ENCODE results near the gene HLA-DQB1.
"Not testable (repeated sequence)": the region's sequence is repeated elsewhere in the genome, so short reads cannot be mapped to it uniquely, and the experiment has no call there.

Gene HLA-DQB1

DNA sequence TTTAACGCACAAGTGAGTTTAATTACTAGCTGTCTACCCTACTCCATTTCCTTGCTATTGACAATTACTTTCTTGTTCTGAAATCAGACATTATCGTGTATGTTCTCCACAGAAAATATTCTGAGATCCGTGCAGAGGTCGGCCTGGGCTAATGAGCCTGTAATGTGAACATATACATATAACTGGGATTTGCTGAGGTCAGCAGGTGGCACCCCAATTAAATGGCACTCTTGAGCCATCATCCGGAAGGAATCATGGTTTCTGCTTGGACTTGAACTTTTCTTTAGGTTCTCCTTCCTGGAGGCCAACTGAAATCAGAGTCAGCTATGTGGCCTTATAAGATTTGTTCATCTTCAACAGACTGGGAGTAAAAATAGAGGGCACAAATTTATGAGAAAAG is 3.6 kb downstream of the HLA-DQB1 start:
- in situ Hi-C loops (cut with MboI; ENCODE audit: low sequenced_read_pairs, unreplicated experiment), result loop anchor here (5.0 kb wide), 1 partner anchor 94 kb away; no protein-coding TSS in a partner anchor
- no peak for DNase-seq (ENCODE audit: low spot score)

DNA sequence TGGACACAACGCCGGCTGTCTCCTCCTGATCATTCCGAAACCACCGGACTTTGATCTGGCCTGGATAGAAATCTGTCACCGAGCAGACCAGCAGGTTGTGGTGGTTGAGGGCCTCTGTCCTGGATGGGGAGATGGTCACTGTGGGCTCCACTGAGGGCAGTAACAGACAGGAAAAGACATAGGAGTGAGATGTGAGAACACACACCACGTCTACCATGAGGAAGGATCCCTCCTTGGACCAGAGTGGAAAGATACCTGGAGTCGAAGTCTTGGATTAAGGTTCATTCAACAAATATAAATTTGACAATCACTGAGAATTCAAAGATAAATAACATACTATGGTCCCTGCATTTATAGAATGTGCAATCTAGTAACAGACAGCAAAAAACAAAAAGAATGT is 4.4 kb downstream of the HLA-DQB1 start:
- in situ Hi-C loops (cut with MboI; ENCODE audit: low sequenced_read_pairs, unreplicated experiment), result loop anchor here (5.0 kb wide), 1 partner anchor 95 kb away; no protein-coding TSS in a partner anchor
- TF ChIP-seq, protein P1, sequence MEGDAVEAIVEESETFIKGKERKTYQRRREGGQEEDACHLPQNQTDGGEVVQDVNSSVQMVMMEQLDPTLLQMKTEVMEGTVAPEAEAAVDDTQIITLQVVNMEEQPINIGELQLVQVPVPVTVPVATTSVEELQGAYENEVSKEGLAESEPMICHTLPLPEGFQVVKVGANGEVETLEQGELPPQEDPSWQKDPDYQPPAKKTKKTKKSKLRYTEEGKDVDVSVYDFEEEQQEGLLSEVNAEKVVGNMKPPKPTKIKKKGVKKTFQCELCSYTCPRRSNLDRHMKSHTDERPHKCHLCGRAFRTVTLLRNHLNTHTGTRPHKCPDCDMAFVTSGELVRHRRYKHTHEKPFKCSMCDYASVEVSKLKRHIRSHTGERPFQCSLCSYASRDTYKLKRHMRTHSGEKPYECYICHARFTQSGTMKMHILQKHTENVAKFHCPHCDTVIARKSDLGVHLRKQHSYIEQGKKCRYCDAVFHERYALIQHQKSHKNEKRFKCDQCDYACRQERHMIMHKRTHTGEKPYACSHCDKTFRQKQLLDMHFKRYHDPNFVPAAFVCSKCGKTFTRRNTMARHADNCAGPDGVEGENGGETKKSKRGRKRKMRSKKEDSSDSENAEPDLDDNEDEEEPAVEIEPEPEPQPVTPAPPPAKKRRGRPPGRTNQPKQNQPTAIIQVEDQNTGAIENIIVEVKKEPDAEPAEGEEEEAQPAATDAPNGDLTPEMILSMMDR (IDR thresholded peaks at IDR 0.05; ENCODE audit: borderline replicate concordance, control extremely low read depth, extremely low read depth, insufficient read depth, missing control alignments), result no peak
- no peak for DNase-seq (ENCODE audit: low spot score)

More for the DNA sequence above, 3.6 kb downstream of the HLA-DQB1 start:
- TF ChIP-seq, protein P1 (IDR thresholded peaks at IDR 0.05; ENCODE audit: borderline replicate concordance, control extremely low read depth, extremely low read depth, insufficient read depth, missing control alignments), result no peak

DNA sequence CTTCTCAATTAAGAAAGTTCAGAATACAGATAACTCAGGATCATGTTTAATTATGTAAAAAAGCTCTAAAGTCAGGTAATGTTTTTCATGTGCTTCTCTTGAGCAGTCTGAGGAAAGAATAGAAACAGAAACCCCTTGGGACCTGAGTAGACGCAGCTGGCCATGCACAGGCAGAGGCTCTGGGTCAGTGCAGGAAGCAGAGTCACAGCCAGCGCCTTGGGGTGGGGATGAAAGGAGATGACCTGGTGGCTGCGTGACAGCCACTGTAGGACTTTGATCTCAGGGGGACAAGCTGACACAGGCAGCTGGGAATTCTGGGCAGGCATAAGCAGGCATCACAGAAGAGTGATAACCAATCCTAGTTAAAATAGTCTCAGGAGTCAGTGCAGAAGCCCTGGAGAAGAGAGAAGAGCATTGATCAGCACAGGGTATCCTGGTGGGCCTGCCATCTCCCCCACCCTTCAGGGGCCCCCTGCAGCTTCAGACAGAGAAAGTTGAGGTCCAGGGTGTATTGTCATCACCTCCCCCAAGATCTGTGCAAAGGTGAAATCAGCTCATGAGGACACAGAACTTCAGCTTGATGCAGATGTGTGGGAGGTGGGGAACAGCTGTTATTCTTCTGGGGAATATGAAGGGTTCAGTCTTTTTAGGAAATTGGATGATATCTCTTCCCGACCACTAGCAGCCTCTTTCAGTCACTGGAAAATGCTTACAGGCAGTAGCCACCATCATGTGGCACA is 6.4 kb downstream of the HLA-DQB1 start:
- TF ChIP-seq, protein P1 (IDR thresholded peaks at IDR 0.05; ENCODE audit: borderline replicate concordance, control extremely low read depth, extremely low read depth, insufficient read depth, missing control alignments), result no peak
- in situ Hi-C loops (cut with MboI; ENCODE audit: low sequenced_read_pairs, unreplicated experiment), result loop anchor here (5.0 kb wide), 1 partner anchor 97 kb away; no protein-coding TSS in a partner anchor
- DNase-seq (ENCODE audit: low spot score), result no peak

DNA sequence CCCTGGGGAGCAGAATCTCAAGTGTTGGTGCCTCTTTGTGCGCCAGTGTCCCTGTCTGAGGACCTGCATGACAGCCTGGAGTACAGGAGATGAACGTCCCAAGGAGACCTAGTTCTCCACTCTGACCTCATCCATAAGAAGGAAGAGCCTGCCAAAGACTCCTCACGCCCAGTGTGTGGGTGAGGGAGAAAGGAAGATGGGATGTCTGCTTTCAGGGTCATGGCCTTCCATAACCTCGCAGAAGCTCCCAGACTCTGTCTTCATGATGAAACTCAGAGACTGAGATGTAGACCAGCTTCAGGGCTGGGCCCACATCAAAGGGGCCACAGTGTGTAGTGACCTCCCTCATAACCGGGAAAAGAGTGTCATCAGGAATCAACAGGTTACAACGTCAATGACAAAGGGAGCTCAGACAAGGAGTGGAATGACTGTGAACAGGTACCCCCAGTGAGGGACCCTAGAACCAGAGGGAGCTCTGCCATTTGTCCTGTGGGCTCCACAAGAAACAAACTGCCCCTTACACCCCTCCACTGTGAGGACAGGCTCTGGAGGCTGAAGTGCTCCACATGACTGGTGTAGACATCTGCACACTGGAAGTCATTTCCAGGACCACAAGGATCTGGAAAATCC is 8.1 kb downstream of the HLA-DQB1 start:
- TF ChIP-seq, protein P1 (IDR thresholded peaks at IDR 0.05; ENCODE audit: borderline replicate concordance, control extremely low read depth, extremely low read depth, insufficient read depth, missing control alignments), result no peak
- in situ Hi-C loops (cut with MboI; ENCODE audit: low sequenced_read_pairs, unreplicated experiment), result no loop called here
- DNase-seq (ENCODE audit: low spot score), result no peak

DNA sequence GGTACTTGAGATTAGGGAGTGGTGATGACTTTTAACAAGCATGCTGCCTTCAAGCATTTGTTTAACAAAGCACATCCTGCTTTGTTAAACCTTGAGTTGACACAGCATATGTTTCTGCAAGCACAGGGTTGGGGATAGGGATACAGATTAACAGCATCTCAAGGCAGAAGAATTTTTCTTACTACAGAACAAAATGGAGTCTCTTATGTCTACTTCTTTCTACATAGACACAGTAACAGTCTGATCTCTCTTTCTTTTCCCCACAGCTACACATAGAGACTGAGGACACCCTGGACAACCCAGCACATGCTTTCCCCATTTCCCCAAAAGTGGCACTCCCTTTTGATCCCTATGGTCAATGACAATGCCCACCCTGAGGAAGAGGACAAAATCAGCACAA is 8.6 kb downstream of the HLA-DQB1 start:
- in situ Hi-C loops (cut with MboI; ENCODE audit: low sequenced_read_pairs, unreplicated experiment), result not testable (repeated sequence)

DNA sequence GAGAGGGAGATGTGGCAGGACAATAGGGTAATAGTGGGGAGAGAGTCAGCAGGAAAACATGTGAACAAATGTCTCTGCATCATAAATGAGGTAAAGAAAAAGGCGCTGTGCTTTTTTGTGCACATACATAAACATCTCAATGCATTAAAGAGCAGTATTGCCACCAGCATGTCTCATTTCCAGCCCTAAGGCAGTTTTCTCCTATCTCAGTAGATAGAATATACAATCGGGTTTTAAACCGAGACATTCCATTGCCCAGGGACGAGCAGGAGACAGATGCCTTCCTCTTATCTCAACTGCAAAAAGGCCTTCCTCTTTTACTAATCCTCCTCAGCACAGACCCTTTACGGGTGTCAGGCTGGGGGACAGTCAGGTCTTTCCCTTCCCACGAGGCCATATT is 9.1 kb downstream of the HLA-DQB1 start:
- in situ Hi-C loops (cut with MboI; ENCODE audit: low sequenced_read_pairs, unreplicated experiment); DNase-seq (ENCODE audit: low spot score): not testable (repeated sequence)

More for the DNA sequence above, 8.6 kb downstream of the HLA-DQB1 start:
- DNase-seq (ENCODE audit: low spot score), result not testable (repeated sequence)

DNA sequence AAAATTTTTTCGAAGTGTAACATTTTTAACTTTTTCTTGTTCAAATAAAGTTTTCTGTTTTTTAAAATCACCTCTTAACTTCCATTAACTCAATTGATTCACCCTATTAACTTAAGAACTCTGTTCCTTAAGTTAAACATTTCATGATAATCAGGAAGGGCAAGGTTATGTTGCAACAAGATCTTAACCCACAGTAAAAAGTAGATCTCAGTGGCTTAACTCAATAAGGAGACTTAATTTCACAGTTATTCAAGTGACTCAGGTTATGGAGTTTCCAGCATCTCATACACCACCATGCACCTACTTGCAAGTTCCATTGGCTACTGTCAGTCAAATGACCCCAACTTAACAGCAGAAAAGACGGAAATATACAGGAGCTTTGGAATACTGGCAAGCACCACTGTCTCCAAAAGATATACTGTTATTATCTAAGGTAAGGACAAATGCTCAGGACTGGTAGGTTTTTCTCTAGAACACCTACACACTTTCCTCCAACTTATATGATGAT is 11.2 kb downstream of the HLA-DQB1 start:
- TF ChIP-seq, protein P1 (IDR thresholded peaks at IDR 0.05; ENCODE audit: borderline replicate concordance, control extremely low read depth, extremely low read depth, insufficient read depth, missing control alignments), result no peak
- in situ Hi-C loops (cut with MboI; ENCODE audit: low sequenced_read_pairs, unreplicated experiment), result no loop called here
- no peak for DNase-seq (ENCODE audit: low spot score)

All from GM13976 (cell line).